ENCODE data around the gene DGKD. TPM values are rescaled to one million over a fixed set of nuclear protein-coding genes. Genes with fewer than 3 reads are reported as not detected.

The DGKD gene
- polyA plus RNA-seq, 1 experiment, result 10.8 TPM

- Histone ChIP-seq H3K9me3 (ENCODE audit: control insufficient read depth, insufficient read depth, low read length) (no peaks in the 10 kb centered on the region), H3K4me3 (ENCODE audit: low read depth, low read length) (no peak overlapping the region), H3K27me3 (ENCODE audit: control insufficient read depth, insufficient read depth, low read length) (peaks cover 5% of the 10 kb centered on the region), H3K27ac (ENCODE audit: low read depth, low read length) (no peak overlapping the region)
- CTCF ChIA-PET, result interaction anchor here (1.1 to 3.3 kb wide), 2 partner anchors 12 to 101 kb away, joined by 4 to 15 read pairs; partner anchors contain the start of gene DGKD
- DNase-seq (ENCODE audit: low read depth, low spot score), result no peak
- no peak for TF ChIP-seq CTCF (IDR thresholded peaks at IDR 0.05; ENCODE audit: low read depth, low read length)
- POLR2A ChIA-PET, result no interaction called here
These were observed 12.0 kb upstream of the DGKD start for GRCh38 chr2:233342301-233342700.

- ChIA-PET POLR2A (no interaction called here), CTCF (interaction anchor here (3.3 kb wide), 1 partner anchor 11 kb away, joined by 15 read pairs; the partner anchor contains the start of gene DGKD)
- no peak overlapping the region for H3K27ac ChIP-seq (ENCODE audit: low read depth, low read length)
- no peak for DNase-seq (ENCODE audit: low read depth, low spot score)
- no peaks in the 10 kb centered on the region for H3K9me3 ChIP-seq (ENCODE audit: control insufficient read depth, insufficient read depth, low read length)
- no peak for TF ChIP-seq CTCF (IDR thresholded peaks at IDR 0.05; ENCODE audit: low read depth, low read length)
- no peak overlapping the region for H3K4me3 ChIP-seq (ENCODE audit: low read depth, low read length)
- peaks cover under 1% of the 10 kb centered on the region for H3K27me3 ChIP-seq (ENCODE audit: control insufficient read depth, insufficient read depth, low read length)
These were observed 11.1 kb upstream of the DGKD start for GRCh38 chr2:233343171-233343705.

GRCh38 chr2:233346376-233346775, 7.9 kb upstream of the DGKD start:
- Histone ChIP-seq H3K27ac (ENCODE audit: low read depth, low read length) (no peak overlapping the region), H3K9me3 (ENCODE audit: control insufficient read depth, insufficient read depth, low read length) (no peaks in the 10 kb centered on the region), H3K4me3 (ENCODE audit: low read depth, low read length) (no peak overlapping the region), H3K27me3 (ENCODE audit: control insufficient read depth, insufficient read depth, low read length) (peaks cover 4% of the 10 kb centered on the region)
- ChIA-PET POLR2A (no interaction called here), CTCF (no interaction called here)
- no peak for DNase-seq (ENCODE audit: low read depth, low spot score)
- no peak for TF ChIP-seq CTCF (IDR thresholded peaks at IDR 0.05; ENCODE audit: low read depth, low read length)

GRCh38 chr2:233346930-233347329, 7.4 kb upstream of the DGKD start:
- Histone ChIP-seq H3K4me3 (ENCODE audit: low read depth, low read length) (no peak overlapping the region), H3K9me3 (ENCODE audit: control insufficient read depth, insufficient read depth, low read length) (no peaks in the 10 kb centered on the region; the same call in 1 of the 2 replicates), H3K27me3 (ENCODE audit: control insufficient read depth, insufficient read depth, low read length) (peaks cover 4% of the 10 kb centered on the region), H3K27ac (ENCODE audit: low read depth, low read length) (no peak overlapping the region)
- CTCF ChIA-PET, result no interaction called here
- POLR2A ChIA-PET, result no interaction called here
- DNase-seq (ENCODE audit: low read depth, low spot score), result no peak
- TF ChIP-seq CTCF (IDR thresholded peaks at IDR 0.05; ENCODE audit: low read depth, low read length), result no peak

GRCh38 chr2:233349005-233349998, 5.0 kb upstream of the DGKD start:
- CTCF ChIA-PET, result no interaction called here
- Histone ChIP-seq H3K27ac (ENCODE audit: low read depth, low read length) (no peak overlapping the region), H3K9me3 (ENCODE audit: control insufficient read depth, insufficient read depth, low read length) (peaks cover 8% of the 10 kb centered on the region; the same call in 1 of the 2 replicates), H3K27me3 (ENCODE audit: control insufficient read depth, insufficient read depth, low read length) (peaks cover 4% of the 10 kb centered on the region), H3K4me3 (ENCODE audit: low read depth, low read length) (no peak overlapping the region)
- POLR2A ChIA-PET, result interaction anchor here (0.5 to 0.6 kb wide), 2 partner anchors 63 to 546 kb away, joined by 3 to 5 read pairs; no protein-coding TSS in a partner anchor
- no peak for DNase-seq (ENCODE audit: low read depth, low spot score)
- no peak for TF ChIP-seq CTCF (IDR thresholded peaks at IDR 0.05; ENCODE audit: low read depth, low read length)

Measured in AG04450 (cell line).